H1 (cell line): ENCODE measurements around the gene NT5DC3. TPM values are rescaled to one million over a fixed set of nuclear protein-coding genes. Genes with fewer than 3 reads are reported as not detected.

ENCODE experiments used
- CBX8 ChIP-seq: fragments of 300-800, 300-1000 bp; sonication (generic); IDR thresholded peaks from 2 replicates; pipeline ENCODE4 v1.7.1; 2016; ENCODE audit warnings: low read depth, low read length, borderline replicate concordance
- CHD2 ChIP-seq: IDR thresholded peaks from 2 replicates; pipeline ENCODE4 v1.6.1; 2012; ENCODE audit warnings: low read length, improper control_type of control experiment
- FOSL1 ChIP-seq: IDR thresholded peaks from 2 replicates; pipeline ENCODE4 v1.6.1; 2011; ENCODE audit warnings: mild to moderate bottlenecking, low read depth, low read length, moderate library complexity; ENCODE audit not compliant: insufficient read depth
- RBBP5 ChIP-seq: IDR thresholded peaks from 2 replicates; pipeline ENCODE4 v1.7.1; 2012; ENCODE audit warnings: low read depth, mild to moderate bottlenecking, inconsistent platforms, low read length, moderate library complexity, borderline replicate concordance
- RFX5 ChIP-seq: IDR thresholded peaks from 2 replicates; pipeline ENCODE4 v1.6.1; 2011; ENCODE audit warnings: low read depth, low read length, improper control_type of control experiment, borderline replicate concordance
- RNF2 ChIP-seq: fragments of 200-900, 300-1000 bp; sonication (generic); IDR thresholded peaks from 2 replicates; pipeline ENCODE4 v1.7.1; 2016; ENCODE audit warnings: borderline replicate concordance, low read depth, mild to moderate bottlenecking, antibody characterized with exemption, low read length; ENCODE audit not compliant: poor library complexity, severe bottlenecking; ENCODE audit errors: missing control alignments
- SAP30 ChIP-seq: fragments of 300-600 bp; sonication (generic); IDR thresholded peaks from 2 replicates; pipeline ENCODE4 v1.7.1; 2012; ENCODE audit warnings: low read length, moderate library complexity, mild to moderate bottlenecking, inconsistent platforms; ENCODE audit not compliant: insufficient read depth, insufficient replicate concordance
- SRF ChIP-seq: IDR thresholded peaks from 2 replicates; pipeline ENCODE4 v1.6.1; 2011; ENCODE audit warnings: mild to moderate bottlenecking, low read depth, low read length, moderate library complexity
- TAF1 ChIP-seq: IDR thresholded peaks from 2 replicates; pipeline ENCODE4 v1.6.1; 2011; ENCODE audit warnings: mild to moderate bottlenecking, low read depth, low read length
- polyA plus RNA-seq, 7 experiments: library from polyadenylated mRNA; depleted of rRNA in 3 of 7; stranded (reverse) in 5 of 7; unstranded in 2 of 7; fragments of >200 nt in 5 of 7; fragments of 200-250 nt in 2 of 7; gene quantifications; 1 replicate in 5 of 7; 2 replicates in 1 of 7; 4 replicates in 1 of 7; pipeline versions ENCODE4 v1.2.1 to v1.2.3, GENCODE V29; 2011 to 2013; ENCODE audit warnings: missing spikeins in 2 of 7, mixed read lengths in 2 of 7
- total RNA-seq: library from RNA; stranded (reverse); fragmentation: NEBNext Ultra II Directional; extraction: Animal tissue kit (Norgen Biotek cat#: 25700); gene quantifications from 2 replicates; pipeline ENCODE4 v1.2.1, GENCODE V29; 2021
- TF ChIP-seq, protein P1 (sequence below): fragments of 300-600 bp; sonication (generic); IDR thresholded peaks from 2 replicates; pipeline ENCODE4 v1.7.1; 2012; ENCODE audit warnings: low read length, moderate library complexity, mild to moderate bottlenecking, inconsistent platforms; ENCODE audit not compliant: insufficient replicate concordance

NT5DC3 gene
- total and polyA plus RNA-seq, 2 of the 8 experiments (the other 6 are each of a cell fraction or from before 2014, with no cell fraction given), result 5.4 to 14.8 TPM

DNA sequence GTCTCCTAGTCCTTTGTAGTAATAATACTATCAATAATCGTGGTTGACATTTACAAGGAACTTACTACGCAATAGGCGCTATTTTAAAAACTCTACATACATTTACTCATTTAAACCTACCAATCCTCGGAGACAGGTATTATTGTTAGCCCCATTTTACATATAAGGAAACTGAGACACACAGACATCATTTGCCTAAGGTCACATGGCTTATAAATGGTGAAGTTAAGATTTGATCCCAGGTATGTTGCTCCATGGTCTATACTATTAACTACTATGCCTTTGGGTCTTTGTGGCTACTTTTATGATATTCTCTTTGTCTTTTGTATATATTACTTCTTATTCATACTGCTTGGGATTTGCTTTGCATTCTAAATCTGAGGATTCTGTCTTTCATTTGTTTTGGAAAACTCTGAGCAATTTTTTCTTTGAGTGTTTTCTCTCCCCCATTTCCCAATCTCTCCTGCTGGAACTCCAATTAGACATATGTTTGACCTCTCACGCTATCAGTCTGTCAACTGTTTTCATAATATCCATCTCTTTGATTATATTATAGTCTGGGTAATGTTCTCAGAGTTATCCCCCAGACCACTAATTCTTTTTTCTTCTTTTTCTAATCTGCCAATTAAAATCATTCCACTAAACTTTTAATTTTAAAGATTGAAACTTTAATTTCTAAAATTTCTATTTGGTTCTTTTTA is 10.9 kb downstream of the NT5DC3 start (continued):
- TF ChIP-seq, protein P1, sequence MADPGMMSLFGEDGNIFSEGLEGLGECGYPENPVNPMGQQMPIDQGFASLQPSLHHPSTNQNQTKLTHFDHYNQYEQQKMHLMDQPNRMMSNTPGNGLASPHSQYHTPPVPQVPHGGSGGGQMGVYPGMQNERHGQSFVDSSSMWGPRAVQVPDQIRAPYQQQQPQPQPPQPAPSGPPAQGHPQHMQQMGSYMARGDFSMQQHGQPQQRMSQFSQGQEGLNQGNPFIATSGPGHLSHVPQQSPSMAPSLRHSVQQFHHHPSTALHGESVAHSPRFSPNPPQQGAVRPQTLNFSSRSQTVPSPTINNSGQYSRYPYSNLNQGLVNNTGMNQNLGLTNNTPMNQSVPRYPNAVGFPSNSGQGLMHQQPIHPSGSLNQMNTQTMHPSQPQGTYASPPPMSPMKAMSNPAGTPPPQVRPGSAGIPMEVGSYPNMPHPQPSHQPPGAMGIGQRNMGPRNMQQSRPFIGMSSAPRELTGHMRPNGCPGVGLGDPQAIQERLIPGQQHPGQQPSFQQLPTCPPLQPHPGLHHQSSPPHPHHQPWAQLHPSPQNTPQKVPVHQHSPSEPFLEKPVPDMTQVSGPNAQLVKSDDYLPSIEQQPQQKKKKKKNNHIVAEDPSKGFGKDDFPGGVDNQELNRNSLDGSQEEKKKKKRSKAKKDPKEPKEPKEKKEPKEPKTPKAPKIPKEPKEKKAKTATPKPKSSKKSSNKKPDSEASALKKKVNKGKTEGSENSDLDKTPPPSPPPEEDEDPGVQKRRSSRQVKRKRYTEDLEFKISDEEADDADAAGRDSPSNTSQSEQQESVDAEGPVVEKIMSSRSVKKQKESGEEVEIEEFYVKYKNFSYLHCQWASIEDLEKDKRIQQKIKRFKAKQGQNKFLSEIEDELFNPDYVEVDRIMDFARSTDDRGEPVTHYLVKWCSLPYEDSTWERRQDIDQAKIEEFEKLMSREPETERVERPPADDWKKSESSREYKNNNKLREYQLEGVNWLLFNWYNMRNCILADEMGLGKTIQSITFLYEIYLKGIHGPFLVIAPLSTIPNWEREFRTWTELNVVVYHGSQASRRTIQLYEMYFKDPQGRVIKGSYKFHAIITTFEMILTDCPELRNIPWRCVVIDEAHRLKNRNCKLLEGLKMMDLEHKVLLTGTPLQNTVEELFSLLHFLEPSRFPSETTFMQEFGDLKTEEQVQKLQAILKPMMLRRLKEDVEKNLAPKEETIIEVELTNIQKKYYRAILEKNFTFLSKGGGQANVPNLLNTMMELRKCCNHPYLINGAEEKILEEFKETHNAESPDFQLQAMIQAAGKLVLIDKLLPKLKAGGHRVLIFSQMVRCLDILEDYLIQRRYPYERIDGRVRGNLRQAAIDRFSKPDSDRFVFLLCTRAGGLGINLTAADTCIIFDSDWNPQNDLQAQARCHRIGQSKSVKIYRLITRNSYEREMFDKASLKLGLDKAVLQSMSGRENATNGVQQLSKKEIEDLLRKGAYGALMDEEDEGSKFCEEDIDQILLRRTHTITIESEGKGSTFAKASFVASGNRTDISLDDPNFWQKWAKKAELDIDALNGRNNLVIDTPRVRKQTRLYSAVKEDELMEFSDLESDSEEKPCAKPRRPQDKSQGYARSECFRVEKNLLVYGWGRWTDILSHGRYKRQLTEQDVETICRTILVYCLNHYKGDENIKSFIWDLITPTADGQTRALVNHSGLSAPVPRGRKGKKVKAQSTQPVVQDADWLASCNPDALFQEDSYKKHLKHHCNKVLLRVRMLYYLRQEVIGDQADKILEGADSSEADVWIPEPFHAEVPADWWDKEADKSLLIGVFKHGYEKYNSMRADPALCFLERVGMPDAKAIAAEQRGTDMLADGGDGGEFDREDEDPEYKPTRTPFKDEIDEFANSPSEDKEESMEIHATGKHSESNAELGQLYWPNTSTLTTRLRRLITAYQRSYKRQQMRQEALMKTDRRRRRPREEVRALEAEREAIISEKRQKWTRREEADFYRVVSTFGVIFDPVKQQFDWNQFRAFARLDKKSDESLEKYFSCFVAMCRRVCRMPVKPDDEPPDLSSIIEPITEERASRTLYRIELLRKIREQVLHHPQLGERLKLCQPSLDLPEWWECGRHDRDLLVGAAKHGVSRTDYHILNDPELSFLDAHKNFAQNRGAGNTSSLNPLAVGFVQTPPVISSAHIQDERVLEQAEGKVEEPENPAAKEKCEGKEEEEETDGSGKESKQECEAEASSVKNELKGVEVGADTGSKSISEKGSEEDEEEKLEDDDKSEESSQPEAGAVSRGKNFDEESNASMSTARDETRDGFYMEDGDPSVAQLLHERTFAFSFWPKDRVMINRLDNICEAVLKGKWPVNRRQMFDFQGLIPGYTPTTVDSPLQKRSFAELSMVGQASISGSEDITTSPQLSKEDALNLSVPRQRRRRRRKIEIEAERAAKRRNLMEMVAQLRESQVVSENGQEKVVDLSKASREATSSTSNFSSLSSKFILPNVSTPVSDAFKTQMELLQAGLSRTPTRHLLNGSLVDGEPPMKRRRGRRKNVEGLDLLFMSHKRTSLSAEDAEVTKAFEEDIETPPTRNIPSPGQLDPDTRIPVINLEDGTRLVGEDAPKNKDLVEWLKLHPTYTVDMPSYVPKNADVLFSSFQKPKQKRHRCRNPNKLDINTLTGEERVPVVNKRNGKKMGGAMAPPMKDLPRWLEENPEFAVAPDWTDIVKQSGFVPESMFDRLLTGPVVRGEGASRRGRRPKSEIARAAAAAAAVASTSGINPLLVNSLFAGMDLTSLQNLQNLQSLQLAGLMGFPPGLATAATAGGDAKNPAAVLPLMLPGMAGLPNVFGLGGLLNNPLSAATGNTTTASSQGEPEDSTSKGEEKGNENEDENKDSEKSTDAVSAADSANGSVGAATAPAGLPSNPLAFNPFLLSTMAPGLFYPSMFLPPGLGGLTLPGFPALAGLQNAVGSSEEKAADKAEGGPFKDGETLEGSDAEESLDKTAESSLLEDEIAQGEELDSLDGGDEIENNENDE, result no peak
- TF ChIP-seq SRF (no peak), CBX8 (no peak), RBBP5 (no peak), CHD2 (no peak), RFX5 (no peak), RNF2 (no peak), SAP30 (no peak), TAF1 (no peak), FOSL1 (no peak)
